EL (cell line): ENCODE results near the gene PPFIA3.

ENCODE experiments used
- DNase-seq: peaks from one replicate; pipeline ENCODE4 v3.0.0-alpha.2; 2016

Gene PPFIA3

DNA sequence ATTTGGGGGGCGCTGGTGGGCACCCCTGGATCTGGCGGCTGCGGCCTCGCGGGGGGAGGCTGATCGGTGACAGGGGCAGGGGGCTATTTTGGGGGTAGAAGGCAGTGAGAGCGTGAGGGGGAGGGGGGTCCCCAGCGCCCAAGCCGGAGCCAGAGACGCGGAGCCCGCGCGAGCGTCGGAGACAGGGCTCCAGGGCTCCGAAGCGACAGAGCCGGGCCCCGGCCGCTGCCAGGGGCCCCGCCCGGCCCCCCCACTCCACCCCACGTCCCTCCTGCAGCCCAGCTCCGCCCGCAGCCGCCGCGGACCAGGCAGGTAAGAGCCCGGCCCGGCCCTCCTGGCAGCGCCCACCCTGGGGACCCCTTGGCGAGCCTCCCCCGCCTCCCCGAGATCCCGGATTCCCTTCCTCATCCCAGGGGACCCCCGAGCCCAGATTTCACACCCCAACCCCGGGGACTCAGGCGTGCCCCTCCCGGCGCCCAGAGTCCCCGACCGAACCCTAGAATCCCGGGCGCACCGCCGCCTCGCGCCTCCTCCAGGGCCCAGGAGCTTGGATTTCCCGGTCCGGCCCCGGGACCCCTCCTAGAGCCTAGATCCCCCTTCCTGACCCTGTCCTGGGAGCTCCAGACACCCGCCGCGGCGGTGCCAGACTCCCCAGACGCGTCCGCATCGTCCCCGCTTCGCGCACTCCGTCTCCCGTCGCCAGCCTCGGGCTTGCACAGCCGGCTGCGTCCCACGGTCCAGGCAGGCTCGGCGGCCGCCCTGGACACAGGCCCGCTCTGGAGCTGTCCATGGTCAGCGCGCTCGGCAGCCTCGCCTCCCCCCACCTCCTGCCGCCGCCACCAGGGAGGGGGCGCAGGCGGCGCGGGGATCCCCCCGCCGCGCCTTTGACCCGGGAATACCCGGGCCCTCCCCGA is at the start of gene PPFIA3:
TSS of gene PPFIA3 (plus strand) at position 134 of the 914 bp plus-strand sequence. CDS start 8,330 bp downstream, outside the sequence.
- peak; percentile 62 for DNase-seq

DNA sequence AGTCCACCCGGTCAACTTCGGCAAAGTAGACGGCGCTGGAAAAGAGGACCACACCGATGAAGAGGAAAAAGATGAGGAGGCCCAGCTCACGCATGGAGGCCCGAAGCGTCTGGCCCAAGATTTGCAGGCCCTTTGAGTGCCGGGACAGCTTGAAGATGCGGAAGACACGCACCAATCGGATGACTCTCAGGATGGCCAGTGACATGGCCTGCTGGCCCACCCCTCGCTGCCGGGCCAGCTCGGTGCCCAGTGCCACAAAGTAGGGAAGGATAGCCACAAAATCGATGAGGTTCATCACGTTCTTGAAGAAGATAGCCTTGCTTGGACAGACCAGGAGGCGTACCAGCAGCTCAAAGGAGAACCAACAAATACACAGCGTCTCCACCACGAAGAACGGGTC is 48.9 kb upstream of the PPFIA3 start:
- DNase-seq = no peak

DNA sequence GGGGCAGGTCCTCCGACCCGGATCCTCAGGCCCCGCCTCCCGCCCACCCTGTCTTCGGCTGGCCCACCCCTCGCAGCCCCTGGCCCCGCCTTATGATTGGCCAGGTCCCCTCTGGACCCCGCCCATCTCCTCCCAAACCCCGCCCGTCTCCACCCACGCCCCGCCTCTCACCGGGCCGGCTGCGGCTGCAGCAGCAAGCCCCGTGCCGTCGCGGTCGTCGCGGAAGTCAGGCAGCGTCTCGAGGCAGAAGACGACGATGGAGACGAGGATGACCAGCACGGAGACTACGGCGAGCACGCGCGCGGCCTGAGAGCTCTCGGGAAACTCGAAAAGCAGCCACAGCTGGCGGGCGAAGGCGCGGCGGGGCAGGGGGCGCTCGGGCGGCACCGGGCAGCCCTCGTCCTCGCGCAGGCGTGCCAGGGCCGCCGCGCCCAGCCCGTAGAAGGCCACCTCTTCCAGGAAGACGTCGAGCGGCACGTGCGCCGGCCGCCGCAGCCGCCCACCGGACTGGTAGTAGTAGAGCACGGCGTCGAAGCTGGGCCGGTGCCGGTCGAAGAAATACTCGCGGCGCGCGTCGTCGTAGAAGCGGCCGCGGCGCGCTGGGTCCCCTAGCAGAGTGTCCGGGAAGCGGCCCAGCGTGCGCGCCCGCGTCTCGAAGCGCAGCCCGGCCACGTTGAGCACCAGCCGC is 47.3 kb upstream of the PPFIA3 start:
- DNase-seq = no peak

DNA sequence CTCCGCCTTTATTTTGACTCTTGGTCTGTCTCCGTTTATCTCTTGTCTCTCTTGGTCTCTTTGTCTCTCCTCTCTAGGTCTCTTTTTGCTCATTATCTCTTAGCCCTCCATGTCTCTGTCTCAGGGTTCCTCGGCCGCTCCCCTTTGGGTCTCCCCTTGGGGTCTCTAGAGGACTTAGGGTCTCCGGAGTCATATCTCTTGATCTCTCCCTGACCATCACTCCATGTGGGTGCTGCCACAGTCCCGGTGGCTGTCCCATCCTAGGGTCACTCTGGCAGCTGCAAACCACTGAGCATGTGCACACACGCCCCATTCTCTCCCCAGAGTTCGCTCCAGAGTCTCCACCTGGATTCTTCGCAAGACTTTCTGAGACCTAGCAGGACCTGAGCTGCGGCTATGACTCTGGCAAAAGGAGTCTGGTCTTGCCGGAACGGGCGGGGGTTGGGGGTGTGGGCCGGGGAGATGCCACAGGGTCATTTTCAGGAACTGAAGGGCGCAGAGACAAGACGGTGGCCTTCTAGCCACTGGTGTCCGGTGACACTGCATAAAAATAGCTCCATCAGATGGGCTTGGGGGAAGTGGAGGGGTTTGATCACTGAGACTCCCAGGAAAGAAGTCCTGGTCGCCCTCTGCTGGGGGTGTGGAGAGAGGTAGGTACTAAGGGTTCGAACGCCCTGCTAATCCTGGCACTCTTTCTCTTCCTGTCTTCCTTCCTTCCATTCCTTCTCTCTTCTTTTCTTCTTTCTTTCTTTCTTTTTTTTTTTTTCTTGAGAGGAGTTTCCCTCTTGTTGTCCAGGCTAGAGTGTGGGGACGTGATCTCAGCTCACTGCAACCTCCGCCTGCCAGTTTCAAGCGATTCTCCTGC is 45.6 kb upstream of the PPFIA3 start:
- peak; percentile 55 for DNase-seq

DNA sequence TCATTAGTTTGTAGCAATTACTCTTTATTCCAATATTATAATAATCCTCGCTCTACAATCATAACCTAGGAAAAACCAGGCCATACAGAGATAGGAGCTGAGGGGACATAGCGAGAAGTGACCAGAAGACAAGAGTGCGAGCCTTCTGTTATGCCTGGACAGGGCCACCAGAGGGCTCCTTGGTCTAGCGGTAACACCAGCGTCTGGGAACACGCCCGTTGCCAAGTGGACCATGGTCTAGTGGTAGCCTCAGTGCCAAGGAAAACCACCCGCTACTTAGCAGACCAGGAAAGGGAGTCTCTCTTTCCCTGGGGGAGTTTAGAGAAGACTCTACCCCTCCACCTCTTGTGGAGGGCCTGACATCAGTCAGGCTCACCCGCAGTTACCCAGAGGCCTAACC is 44.5 kb upstream of the PPFIA3 start:
- DNase-seq = peak; percentile 65

DNA sequence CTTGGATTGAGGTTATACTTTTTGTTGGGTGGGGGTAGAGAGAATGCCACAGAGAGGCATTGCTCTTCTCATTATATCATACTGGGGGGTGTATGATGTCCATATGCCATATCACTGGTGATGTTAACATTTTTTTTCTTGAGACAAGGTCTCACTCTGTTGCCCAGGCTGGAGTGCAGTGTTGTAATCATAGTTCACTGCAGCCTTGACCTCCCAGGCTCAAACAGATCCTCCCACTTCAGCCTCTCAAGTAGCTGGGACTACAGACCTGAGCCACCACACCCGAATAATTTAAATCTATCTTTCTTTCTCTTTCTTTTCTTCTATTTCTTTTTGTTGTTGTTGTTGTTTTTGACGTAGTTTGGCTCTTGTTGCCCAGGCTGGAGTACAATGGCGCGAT is 39.0 kb upstream of the PPFIA3 start:
- DNase-seq = no peak

DNA sequence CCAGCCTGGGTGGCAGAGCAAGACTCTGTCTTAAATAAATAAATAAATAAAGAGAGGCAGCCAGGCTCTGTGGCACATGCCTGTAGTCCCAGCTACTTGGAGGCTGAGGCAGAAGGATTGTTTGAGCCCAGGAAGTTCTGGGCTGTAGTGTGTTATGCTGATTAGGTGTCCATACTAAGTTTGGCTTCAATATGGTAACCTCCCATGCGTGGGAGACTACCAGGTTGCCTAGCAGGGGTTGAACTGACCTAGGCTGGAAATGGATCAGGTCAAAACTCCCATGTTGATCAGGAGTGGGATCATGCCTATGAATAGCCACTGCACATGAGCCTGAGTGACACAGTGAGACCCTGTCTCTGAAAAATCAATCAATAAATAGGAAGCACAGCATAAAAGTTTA is 38.1 kb upstream of the PPFIA3 start:
- no peak for DNase-seq

DNA sequence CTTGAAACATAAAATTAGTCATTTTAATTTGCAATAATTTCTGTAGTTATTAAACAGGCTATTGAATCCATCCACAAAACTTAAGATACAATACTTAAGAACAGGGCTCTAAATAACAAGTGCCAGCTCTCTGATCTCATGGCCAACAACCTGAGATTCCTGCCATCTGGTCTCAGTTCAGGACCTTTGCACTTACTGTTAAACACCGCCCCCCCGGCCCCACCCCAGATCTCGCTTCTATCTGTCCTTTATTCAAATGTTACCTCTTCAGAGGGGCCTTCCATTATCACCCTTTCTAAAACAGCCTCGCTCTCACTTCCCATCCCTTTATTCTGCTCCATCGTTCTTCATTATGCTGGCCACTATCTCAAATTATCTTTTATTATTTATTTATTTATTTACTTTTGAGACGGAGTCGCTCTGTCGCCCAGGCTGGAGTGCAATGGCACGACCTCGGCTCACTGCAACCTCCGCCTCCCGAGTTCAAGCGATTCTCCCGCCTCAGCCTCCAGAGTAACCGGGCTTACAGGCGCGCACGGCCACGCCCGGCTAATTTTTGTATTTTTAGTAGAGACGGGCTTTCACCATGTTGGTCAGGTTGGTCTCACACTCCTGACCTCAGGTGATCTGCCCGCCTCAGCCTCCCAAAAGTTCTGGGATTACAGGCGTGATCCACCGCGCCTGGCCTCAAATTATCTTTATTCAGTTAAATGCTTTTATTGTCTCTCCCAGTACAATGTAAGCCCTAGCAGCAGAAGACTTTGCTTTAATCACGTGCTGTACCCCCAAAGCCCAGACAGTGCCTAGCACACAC is 34.9 kb upstream of the PPFIA3 start:
- no peak for DNase-seq

DNA sequence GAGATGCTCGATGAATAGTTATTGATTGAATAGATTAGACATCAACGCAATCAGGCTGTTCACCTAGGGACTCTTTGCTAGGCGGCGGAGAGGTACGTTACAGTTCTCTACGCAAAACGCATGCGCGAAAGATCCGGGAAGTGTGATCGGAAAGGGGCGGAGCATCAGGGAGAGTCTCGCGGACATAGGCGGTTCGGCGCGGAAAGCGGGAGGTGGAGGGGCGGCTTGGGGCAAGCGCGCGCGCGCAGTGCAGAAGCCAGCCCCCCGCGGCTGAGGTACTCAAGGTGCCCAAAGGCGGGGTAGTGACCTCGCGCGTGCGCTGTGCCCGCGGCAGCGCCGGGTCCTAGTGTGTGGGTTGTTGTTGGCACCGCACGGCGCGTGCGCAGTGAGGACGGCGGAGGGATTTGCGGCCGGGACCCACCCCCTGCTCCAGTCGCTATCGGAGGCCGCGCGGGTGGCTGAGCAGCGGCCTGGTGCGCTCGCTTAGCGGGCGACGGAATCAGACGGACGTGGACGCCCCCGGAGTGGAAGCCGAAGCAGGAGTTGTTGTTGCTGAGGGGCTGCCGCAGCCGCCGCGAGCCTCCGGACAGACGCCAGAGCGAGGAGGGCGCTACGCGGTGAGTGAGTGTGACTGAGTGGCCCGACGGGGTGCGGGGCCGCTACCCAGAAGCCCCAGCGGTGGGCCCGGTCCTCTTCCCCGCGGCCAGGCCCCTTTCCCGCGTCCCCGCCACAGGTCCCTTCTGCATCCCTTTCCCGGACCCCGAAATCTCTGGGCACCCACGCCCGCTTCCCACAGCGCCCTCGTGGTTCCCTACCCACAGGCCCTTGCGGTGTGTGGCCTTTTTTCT is 34.1 kb upstream of the PPFIA3 start, which contains the start of gene SNRNP70:
TSS of gene SNRNP70 (plus strand) at position 432 of the 848 bp plus-strand sequence. CDS start 964 bp downstream, outside the sequence.
- peak; percentile 99 for DNase-seq

DNA sequence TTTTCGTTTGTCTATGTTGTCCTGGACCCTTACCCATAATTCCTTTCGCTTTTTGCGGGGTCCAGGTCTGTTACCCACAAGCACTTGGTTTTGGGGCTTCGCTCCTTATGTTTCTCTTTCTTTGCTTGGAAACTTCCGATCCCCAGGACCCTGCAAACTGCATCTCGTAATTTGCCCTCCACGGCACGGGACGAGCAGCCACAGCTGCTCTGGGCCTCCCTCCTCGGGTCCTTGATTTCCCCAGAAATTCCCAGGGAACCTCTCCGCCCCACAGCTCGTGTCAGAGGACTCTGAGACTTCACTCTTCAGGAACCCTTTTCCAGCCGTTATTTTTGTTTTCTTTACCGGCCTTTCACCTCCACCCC is 33.5 kb upstream of the PPFIA3 start:
- no peak for DNase-seq

DNA sequence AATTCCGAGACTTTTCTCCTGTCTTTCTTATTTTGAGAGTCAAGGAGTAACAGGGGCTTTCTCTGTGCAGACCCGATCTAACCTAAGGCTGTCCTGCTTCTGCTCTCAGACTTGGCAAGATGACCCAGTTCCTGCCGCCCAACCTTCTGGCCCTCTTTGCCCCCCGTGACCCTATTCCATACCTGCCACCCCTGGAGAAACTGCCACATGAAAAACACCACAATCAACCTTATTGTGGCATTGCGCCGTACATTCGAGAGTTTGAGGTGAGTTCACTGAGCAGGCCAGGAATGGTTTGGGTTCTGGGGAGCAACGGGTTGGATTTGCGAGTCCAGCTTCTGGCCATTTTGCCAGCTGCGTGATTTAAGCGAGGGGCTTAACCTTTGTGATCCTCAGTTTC is 33.0 kb upstream of the PPFIA3 start:
- no peak for DNase-seq

DNA sequence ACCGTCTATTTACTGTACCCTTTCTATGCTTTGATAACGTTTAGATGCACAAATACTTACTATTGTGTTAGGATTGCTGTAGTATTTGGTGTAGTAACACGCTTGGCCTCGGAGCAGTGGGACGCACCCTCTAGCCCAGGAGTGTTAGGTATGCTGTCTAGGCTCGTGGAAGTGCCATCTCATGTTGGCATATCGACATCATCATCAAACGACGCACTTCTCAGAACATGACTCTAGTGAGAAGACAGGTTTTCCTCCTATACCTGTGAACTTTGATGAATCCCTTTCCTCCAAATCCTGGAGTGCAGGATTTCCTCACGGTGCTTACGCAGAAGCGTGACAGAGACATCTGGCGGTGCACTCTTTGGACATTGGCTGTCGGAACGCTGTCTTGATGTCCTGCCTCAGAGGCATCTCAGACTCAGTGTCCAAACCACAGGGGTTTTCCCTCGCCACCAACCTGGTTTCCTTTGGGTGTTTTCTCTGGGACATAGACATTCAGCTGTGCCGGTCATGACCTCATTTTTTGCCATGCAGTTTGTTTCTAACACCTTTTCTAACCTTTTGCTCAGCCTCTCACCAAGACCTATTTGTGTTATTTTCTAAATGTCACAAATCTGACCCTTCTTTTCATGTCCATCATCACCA is 27.8 kb upstream of the PPFIA3 start:
- no peak for DNase-seq

DNA sequence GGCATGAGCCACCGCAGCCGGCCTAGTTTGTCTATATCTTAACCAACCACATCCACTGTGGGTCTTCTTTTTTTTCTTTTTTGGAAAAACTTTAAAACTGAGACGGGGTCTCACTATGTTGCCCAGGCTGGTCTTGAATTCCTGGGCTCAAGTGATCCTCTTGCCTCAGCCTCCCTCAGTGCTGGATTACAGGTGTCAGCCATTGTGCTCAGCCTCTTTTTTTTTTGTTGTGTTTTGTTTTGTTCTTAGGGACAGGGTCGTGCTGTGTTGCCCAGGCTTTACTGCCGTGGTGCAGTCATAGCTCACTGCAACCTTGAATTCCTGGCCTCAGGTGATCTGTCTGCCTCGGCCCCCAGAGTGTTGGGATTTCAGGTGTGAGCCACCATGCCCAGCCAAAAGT is 26.7 kb upstream of the PPFIA3 start:
- no peak for DNase-seq

DNA sequence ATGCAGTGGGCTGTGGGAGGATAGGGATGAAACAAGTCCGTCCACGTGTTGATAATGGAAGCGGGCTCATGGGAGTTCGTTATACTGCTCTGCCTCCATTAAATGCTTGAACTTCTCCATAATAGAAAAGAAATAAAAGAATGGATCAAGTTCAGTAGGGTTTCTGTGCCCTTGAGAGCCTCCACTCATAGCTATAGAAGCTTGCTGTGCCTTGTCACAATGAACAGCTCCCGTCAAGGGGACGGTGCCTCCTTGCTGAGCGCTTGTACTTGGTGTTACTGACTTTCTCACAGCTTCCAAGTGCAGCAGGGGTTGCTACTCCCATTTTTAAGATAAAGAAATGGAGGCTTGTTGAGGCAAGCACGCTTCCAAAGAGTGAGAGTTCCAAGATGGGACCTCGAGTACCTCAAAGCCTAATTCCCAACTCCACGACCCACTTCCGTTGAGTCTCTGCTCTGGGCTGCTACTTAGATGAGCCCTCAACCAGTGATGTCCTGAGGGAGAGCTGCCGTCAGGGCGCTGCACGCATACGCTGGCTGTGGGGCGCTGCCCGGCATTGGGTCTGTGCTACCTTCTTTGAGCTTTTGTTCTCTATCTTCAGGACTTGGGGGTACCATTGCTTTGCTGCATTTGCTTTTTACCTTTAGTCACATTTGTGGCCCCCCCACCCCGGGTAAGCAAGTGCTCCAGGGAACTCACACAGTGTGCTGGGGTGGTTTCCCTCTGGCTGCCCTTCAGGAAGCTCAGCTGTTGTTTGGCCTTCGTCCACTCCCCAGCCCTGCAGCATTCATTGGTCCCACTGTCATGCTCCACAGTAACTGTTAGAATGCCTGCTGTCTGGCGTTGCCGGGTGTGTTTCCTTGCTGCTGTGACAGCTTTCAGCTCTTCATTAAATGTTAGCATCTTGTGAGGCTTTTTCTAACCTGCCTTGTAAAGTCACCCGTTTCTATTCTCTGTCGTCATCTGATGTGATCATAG is 24.6 kb upstream of the PPFIA3 start:
- DNase-seq = no peak

DNA sequence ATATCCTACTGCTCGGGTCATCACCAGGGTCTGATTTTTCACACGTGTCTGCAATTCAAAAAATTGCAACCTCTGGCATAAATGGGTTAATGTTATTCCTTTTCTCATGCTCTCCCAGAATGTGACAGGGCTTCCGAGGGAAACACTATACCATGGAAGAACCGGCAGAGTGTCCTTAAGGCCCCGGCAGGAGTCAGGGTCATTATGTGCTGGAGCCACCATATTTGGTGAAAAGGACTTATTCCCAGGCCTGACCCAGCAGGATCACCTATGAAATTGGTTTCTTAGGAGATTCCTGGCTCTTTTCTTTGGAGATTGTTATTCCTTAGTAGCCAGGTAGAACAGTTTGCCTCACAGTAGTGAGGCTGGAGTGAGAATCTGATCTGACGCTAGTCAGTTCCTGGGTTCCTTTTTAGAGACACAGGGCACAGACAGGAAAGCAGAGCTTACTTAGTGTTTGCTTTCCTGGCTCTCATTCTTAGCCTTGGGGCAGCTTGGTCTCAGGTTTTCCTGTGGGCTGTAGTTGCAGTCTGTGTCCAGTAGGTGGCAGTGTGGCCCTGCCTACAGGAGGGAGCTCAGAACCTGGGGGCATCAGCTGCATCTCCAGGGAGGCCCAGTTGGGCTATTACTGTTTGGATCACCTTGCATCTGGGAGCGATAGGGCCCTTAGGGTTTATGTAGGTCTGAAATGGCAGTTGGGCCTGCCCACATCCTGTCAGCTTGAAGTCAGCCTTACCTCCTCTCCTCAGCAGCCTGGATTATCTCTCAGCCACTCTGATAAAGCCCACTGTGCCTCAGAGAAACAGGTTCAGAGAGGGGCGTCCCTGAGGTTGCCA is 21.7 kb upstream of the PPFIA3 start:
- DNase-seq = peak; percentile 82

DNA sequence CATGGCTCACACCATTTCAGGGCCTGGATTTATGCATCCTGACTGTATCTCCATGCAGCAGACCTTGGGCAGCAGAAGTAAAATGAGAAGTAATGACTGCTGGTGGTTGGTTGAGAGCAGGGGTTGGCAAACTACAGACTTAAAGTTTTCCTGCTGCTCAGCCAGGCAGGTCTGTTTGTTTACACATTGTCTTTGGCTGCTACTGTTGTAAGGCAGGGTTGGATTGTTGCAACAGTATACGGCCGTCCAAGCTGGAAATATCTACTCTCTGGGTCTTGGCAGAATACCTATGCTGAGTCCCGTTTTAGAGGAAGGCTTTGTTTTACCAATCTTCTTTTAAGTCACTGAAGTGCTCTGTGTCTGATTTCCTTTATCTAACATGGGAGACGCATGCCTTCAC is 20.5 kb upstream of the PPFIA3 start:
- DNase-seq = no peak

DNA sequence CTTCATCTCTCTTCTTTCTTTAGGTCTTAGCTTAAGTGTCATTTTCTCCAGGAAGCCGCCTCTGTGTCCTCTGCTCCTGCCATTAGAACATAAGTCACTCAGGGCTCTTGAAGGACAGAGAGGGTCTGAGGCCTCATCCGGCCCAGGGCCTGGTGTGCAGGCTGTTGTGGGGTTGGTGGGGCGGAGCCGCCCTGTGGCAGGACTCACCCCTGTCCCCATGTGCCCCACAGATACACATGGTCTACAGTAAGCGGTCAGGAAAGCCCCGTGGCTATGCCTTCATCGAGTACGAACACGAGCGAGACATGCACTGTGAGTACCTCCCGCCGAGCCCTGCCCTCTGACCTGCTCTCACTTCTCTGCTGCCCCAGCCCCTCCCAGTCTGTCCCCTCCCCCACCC is 18.2 kb upstream of the PPFIA3 start:
- no peak for DNase-seq

DNA sequence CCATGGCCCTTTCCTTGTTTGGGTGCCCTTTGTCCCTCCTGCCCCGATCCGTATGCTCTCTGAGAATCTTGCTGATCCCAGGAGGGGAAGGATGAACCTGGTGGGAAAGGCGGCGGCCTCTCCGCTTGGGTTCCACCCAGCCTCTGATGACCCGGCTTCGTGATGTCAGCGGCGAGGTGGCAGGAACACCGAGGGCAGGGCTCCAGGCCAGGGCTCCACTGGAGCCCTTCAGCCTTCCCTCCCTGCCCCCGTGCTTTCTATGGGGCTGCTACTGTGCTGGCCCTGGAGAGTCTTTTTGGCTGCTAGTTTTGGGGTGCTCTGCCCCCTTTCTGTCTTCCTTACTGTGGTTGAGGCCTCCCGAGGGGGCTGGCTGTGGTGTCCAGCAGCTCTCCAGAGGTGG is 17.0 kb upstream of the PPFIA3 start:
- DNase-seq = no peak
